Dendritic cell treated with granulocyte-macrophage colony-stimulating factor and Interleukin-4, amounts not matched to agents 40 ng/mL and 50 ng/mL, for 4 days (primary cell): ENCODE data around the gene RING1.
A peak's percentile ranks its signal among the peaks of the same experiment; 100 is the strongest.

Source experiments
- H3K27ac Mint-ChIP-seq: one replicate; pipeline ENCODE4 v1.8.0; 2022; ENCODE audit warnings: mild to moderate bottlenecking, mixed read lengths
- H3K27me3 Mint-ChIP-seq: one replicate; pipeline ENCODE4 v1.8.0; 2022; ENCODE audit warnings: mild to moderate bottlenecking, mixed read lengths
- H3K36me3 Mint-ChIP-seq: one replicate; pipeline ENCODE4 v1.8.0; 2022; ENCODE audit warnings: low read depth, mixed read lengths
- H3K4me1 Mint-ChIP-seq: one replicate; pipeline ENCODE4 v1.8.0; 2022; ENCODE audit warnings: low read depth, mixed read lengths
- H3K4me3 Mint-ChIP-seq: one replicate; pipeline ENCODE4 v1.8.0; 2022; ENCODE audit warnings: mild to moderate bottlenecking, moderate library complexity, mixed read lengths
- H3K9me3 Mint-ChIP-seq: one replicate; pipeline ENCODE4 v1.8.0; 2022; ENCODE audit warnings: mixed read lengths
- intact Hi-C: fragments of 100-400 bp; cut with micrococcal nuclease; formaldehyde crosslinking; loops from one replicate; pipeline ENCODE4 v1.15.0; 2022

The RING1 gene

GRCh38 chr6:33168639-33169038, 39.7 kb upstream of the RING1 start:
- Mint-ChIP-seq H3K36me3 (no peaks in the 10 kb centered on the region), H3K4me3 (no peak overlapping the region), H3K27ac (peak overlapping the region; percentile 26), H3K9me3 (no peaks in the 10 kb centered on the region), H3K27me3 (peaks cover 45% of the 10 kb centered on the region), H3K4me1 (peaks cover 27% of the 10 kb centered on the region)
- intact Hi-C loops = no loop called here

- H3K27ac Mint-ChIP-seq = peak overlapping the region; percentile 26
- no peaks in the 10 kb centered on the region for H3K9me3 Mint-ChIP-seq
- intact Hi-C loops = no loop called here
- no peak overlapping the region for H3K4me3 Mint-ChIP-seq
- no peaks in the 10 kb centered on the region for H3K36me3 Mint-ChIP-seq
- peaks cover 27% of the 10 kb centered on the region for H3K4me1 Mint-ChIP-seq
- H3K27me3 Mint-ChIP-seq = peaks cover 40% of the 10 kb centered on the region
Measured at GRCh38 chr6:33169291-33170175, 38.8 kb upstream of the RING1 start.

GRCh38 chr6:33170176-33171015, 37.9 kb upstream of the RING1 start:
- no peaks in the 10 kb centered on the region for H3K9me3 Mint-ChIP-seq
- intact Hi-C loops = no loop called here
- H3K4me1 Mint-ChIP-seq = peaks cover 27% of the 10 kb centered on the region
- H3K27me3 Mint-ChIP-seq = peaks cover 45% of the 10 kb centered on the region
- no peaks in the 10 kb centered on the region for H3K36me3 Mint-ChIP-seq
- H3K4me3 Mint-ChIP-seq = no peak overlapping the region
- H3K27ac Mint-ChIP-seq = no peak overlapping the region

GRCh38 chr6:33171016-33171879, 37.1 kb upstream of the RING1 start:
- intact Hi-C loops = no loop called here
- Mint-ChIP-seq H3K36me3 (no peaks in the 10 kb centered on the region), H3K9me3 (no peaks in the 10 kb centered on the region), H3K4me1 (peaks cover 20% of the 10 kb centered on the region), H3K27me3 (peaks cover 44% of the 10 kb centered on the region), H3K27ac (no peak overlapping the region), H3K4me3 (no peak overlapping the region)

- H3K9me3 Mint-ChIP-seq = no peaks in the 10 kb centered on the region
- H3K27me3 Mint-ChIP-seq = peaks cover 45% of the 10 kb centered on the region
- no peak overlapping the region for H3K4me3 Mint-ChIP-seq
- H3K27ac Mint-ChIP-seq = peak overlapping the region; percentile 28
- intact Hi-C loops = loop anchor here (2.0 kb wide), 1 partner anchor 53 kb away; no protein-coding TSS in a partner anchor
- H3K4me1 Mint-ChIP-seq = peaks cover 19% of the 10 kb centered on the region
- H3K36me3 Mint-ChIP-seq = no peaks in the 10 kb centered on the region
Measured at GRCh38 chr6:33171880-33172687, 36.2 kb upstream of the RING1 start.

- Mint-ChIP-seq H3K27ac (peak overlapping the region; percentile 28), H3K27me3 (peaks cover 47% of the 10 kb centered on the region)
- intact Hi-C loops = loop anchor here (2.0 kb wide), 1 partner anchor 54 kb away; no protein-coding TSS in a partner anchor
Measured at GRCh38 chr6:33172688-33173534, 35.4 kb upstream of the RING1 start.

GRCh38 chr6:33173535-33174180, 34.6 kb upstream of the RING1 start:
- no peak overlapping the region for H3K4me3 Mint-ChIP-seq
- no peak overlapping the region for H3K27ac Mint-ChIP-seq
- H3K36me3 Mint-ChIP-seq = no peaks in the 10 kb centered on the region
- peaks cover 19% of the 10 kb centered on the region for H3K4me1 Mint-ChIP-seq
- peaks cover 50% of the 10 kb centered on the region for H3K27me3 Mint-ChIP-seq
- H3K9me3 Mint-ChIP-seq = no peaks in the 10 kb centered on the region
- intact Hi-C loops = loop anchor here (2.0 kb wide), 1 partner anchor 55 kb away; no protein-coding TSS in a partner anchor

More at GRCh38 chr6:33172688-33173534, 35.4 kb upstream of the RING1 start:
- H3K36me3 Mint-ChIP-seq = no peaks in the 10 kb centered on the region
- no peak overlapping the region for H3K4me3 Mint-ChIP-seq
- no peaks in the 10 kb centered on the region for H3K9me3 Mint-ChIP-seq
- H3K4me1 Mint-ChIP-seq = peaks cover 19% of the 10 kb centered on the region

GRCh38 chr6:33174784-33175183, 33.5 kb upstream of the RING1 start:
- intact Hi-C loops = no loop called here

GRCh38 chr6:33175436-33176069, 32.7 kb upstream of the RING1 start:
- Mint-ChIP-seq H3K27me3 (peaks cover 51% of the 10 kb centered on the region), H3K9me3 (no peaks in the 10 kb centered on the region), H3K4me1 (peaks cover 7% of the 10 kb centered on the region), H3K27ac (no peak overlapping the region), H3K36me3 (no peaks in the 10 kb centered on the region), H3K4me3 (no peak overlapping the region)
- intact Hi-C loops = no loop called here

More at GRCh38 chr6:33174784-33175183, 33.5 kb upstream of the RING1 start:
- Mint-ChIP-seq H3K27ac (no peak overlapping the region), H3K27me3 (peaks cover 50% of the 10 kb centered on the region), H3K4me3 (no peak overlapping the region), H3K4me1 (peaks cover 11% of the 10 kb centered on the region), H3K9me3 (no peaks in the 10 kb centered on the region), H3K36me3 (no peaks in the 10 kb centered on the region)

- intact Hi-C loops = no loop called here
- no peaks in the 10 kb centered on the region for H3K9me3 Mint-ChIP-seq
- H3K4me3 Mint-ChIP-seq = no peak overlapping the region
- peaks cover 51% of the 10 kb centered on the region for H3K27me3 Mint-ChIP-seq
- H3K36me3 Mint-ChIP-seq = no peaks in the 10 kb centered on the region
- H3K27ac Mint-ChIP-seq = no peak overlapping the region
- peaks cover 7% of the 10 kb centered on the region for H3K4me1 Mint-ChIP-seq
Measured at GRCh38 chr6:33176906-33177305, 31.4 kb upstream of the RING1 start.

GRCh38 chr6:33177552-33178446, 30.5 kb upstream of the RING1 start:
- Mint-ChIP-seq H3K4me1 (no peaks in the 10 kb centered on the region), H3K9me3 (peaks cover 4% of the 10 kb centered on the region), H3K36me3 (peaks cover 2% of the 10 kb centered on the region), H3K27ac (no peak overlapping the region), H3K27me3 (peaks cover 46% of the 10 kb centered on the region), H3K4me3 (no peak overlapping the region)
- intact Hi-C loops = no loop called here
